Non-pigmented ciliary epithelial cell (primary cell): ENCODE measurements around the gene FRG2.
"Not testable (repeated sequence)": the region's sequence is repeated elsewhere in the genome, so short reads cannot be mapped to it uniquely, and the experiment has no call there.

ENCODE experiments used
- DNase-seq: peaks from one replicate; pipeline ENCODE4 v3.0.0-alpha.2; 2010; ENCODE audit warnings: low read depth

Gene FRG2

DNA sequence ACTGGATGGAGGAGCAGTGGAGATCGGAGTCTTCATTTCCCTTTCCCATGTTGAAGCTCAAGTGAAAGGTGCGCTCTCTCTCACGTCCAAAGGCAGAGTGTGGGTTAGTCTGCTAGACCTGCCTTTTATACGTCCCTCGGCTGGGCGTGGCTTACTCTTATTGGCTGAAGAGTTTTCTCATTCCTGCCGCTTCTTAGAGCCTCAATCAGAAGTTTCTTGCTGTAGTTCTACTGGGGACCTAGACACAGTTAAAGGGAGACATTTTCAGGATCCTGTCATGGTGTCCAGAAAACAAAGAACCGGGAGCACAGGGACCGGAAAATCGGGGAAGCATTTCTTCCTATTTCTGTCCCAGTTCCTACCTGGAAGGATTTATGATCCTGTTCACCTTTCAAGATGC lies at the start of gene FRG2:
Gene FRG2, minus strand, starts transcription at position 101 of the 400 bp plus-strand sequence. Its CDS starts 52 bp downstream, at position 49.
- DNase-seq, result not testable (repeated sequence)

GRCh38 chr4:190068351-190068750 lies 41.3 kb upstream of the FRG2 start:
- not testable (repeated sequence) for DNase-seq

- DNase-seq, result not testable (repeated sequence)
Measured at GRCh38 chr4:190064805-190065204, 37.7 kb upstream of the FRG2 start.

- not testable (repeated sequence) for DNase-seq
Measured at GRCh38 chr4:190064342-190064741, 37.3 kb upstream of the FRG2 start, which contains the start of gene DBET. Gene DBET, plus strand, starts transcription at chr4:190064502.

GRCh38 chr4:190058997-190059396 lies 31.9 kb upstream of the FRG2 start:
- not testable (repeated sequence) for DNase-seq

DNA sequence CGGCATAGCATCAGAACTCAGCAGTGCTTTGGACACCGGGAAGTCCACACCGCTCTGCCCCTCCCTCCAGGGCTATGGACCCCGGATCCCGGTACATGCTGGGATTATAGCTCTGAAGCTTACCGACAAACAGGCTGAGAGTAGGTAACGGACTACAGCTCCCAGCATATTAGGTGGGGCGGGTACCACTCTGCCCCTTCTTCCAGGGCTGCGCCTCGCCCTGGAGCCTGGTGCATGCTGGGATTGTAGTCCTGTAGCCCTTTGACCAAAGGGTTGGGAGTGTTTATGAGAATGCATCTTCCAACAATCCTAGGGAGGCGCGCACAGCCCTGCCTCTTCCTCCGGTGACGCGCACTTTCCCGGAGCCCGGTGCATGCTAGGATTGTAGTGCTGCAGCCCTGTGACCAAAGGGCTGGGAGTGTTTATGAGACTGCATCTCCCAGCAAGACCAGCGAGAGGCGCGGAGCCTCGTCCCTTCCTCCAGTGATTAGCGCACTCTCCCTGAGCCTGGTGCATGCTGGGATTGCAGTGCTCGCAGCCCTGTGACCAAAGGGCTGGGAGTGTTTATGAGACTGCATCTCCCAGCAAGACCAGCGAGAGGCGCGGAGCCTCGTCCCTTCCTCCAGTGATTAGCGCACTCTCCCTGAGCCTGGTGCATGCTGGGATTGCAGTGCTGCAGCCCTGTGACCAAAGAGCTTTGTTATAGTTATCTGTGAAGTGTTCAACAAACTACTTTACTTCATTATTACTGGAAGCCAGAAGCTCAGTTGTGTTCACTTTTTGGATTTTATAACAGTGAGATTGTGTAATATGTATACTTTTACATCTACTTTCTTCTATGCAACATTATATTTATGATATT lies 22.6 kb upstream of the FRG2 start:
- DNase-seq, result not testable (repeated sequence)

GRCh38 chr4:190047627-190048026 lies 20.6 kb upstream of the FRG2 start:
- DNase-seq, result not testable (repeated sequence)

DNA sequence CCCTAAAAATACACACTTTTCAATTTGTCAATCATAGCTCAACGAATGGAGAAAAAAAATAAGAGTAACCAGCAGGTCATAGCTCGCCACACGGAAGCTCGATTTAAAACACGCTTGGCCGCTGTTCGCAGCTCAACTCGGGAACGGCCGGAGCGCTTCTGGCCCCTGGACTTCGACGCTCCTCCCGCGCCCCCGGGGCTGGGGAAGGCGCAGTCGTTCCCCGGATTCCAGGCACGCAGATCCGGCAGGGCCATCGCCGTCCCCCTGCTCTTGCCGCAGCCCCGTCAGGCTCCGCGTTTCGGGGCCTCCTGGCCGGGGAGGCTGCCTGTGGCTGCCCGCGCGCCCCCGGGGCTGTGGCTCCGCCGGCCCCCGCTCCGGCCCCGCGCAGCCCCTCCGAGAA lies 13.8 kb upstream of the FRG2 start:
- not testable (repeated sequence) for DNase-seq

DNA sequence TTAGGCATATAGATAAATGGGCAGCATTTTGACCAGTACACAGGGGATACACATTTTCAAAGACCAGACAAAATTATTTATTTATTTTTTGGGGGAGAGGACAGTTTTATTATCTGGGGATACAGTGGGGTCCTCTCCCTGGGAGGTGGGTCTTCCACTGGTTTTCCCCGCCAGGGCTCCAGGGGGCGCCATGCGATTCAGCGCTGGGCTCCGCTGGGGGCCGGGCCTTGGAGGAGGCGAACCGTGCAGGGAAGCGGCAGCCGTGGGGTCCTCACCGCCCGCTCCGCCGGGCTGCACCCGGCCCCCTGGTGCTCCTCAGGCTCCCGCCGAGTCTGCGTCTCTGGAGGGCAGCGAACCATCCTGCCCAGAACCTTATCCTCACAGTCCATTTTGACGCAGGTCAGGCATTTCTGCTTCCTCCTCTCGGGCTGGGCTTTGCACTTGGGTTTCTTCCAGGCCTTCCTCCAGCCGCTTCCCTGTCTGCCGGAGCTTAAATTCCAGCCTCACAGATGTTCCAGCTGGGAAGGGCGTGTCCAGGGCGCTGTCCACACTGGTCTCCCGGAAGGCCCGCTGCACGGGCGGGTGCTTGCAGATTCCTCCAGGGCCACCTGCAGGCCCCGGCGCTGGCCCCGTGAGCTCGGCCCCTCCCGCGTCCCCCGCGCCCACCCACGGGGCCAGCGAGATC lies 10.8 kb upstream of the FRG2 start:
- not testable (repeated sequence) for DNase-seq

DNA sequence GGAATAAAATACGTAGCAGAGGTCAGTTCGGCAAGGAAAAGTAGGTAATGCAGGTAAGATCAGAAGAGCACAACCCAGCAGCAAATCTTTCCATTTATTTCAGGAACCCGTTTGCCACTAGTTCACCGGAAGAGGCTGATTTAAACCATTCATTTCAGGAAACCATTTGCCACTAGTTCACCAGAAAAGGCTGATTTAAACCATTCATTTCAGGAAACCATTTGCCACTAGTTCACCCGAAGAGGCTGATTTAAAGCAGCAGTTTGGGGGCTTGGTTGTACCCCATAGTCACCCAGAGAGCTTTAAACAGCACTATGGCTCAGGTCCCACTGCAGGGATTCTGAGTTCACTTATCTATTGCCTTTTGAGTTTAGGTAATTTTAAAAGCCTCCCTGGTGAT lies 4.2 kb upstream of the FRG2 start:
- DNase-seq, result not testable (repeated sequence)

GRCh38 chr4:190022614-190023281 lies 4.3 kb downstream of the FRG2 start:
- not testable (repeated sequence) for DNase-seq

GRCh38 chr4:190021973-190022372 lies 5.1 kb downstream of the FRG2 start:
- not testable (repeated sequence) for DNase-seq

DNA sequence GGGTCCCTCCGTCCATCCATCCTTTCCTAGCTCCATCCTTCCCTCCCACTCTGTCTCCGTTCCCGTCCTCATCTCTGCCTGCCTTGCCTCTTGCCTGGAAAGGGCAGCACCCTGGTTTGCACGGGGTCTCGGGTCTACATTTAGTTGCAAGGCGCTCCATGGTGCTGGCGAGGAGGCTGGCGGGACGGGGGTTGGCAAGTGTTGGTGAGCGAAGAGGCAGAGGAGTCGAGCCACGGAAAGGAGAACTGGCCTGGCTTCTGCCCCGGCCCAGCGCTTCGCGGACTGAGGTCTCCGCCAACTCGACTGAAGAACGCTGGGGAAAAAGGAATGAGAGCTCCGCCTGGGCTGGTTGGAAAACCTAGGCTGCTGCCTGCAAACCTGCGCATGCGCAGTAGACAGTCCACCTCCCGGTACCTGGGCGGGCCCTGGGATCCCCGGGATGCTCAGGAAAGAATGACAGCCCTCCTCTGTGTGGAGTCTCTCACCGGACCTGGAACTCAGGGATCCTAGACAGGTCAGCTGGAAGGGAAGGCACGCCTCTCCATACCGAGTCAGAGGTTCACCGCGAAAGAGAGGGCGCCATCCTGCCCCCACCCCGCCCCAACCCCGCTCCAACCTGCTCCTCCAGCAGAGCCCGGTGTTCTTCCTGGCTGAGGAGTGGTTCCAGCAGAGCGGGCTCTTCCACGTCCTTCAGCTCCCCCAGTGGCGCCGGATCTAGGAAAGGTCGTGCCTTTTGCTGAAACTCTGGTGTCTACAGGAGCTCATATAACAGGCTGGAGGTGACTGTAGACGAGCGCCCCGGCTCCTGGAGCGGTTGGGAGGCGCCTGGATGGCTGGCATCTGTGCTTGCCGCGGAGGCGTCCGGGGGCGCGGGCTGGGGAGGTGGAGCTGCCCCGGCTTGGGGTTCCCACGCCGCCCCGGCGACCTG lies 6.0 kb downstream of the FRG2 start:
- no peak for DNase-seq

GRCh38 chr4:190019859-190020463 lies 7.1 kb downstream of the FRG2 start:
- DNase-seq, result not testable (repeated sequence)

- DNase-seq, result no peak
Measured at GRCh38 chr4:190019023-190019858, 7.8 kb downstream of the FRG2 start.

- DNase-seq, result no peak
Measured at GRCh38 chr4:190018201-190018920, 8.7 kb downstream of the FRG2 start.

GRCh38 chr4:190017357-190018200 lies 9.5 kb downstream of the FRG2 start:
- DNase-seq, result no peak
